HG02970 (cell line): ENCODE data around the gene CLSTN2.

ENCODE experiments used
- ATAC-seq: cut with Tn5 transposase; IDR thresholded peaks from one replicate; pipeline ENCODE4 v1.9.1; 2021; ENCODE audit warnings: mild to moderate bottlenecking, moderate library complexity, moderate number of reproducible peaks; ENCODE audit not compliant: unreplicated experiment, low FRiP score

Gene CLSTN2

DNA sequence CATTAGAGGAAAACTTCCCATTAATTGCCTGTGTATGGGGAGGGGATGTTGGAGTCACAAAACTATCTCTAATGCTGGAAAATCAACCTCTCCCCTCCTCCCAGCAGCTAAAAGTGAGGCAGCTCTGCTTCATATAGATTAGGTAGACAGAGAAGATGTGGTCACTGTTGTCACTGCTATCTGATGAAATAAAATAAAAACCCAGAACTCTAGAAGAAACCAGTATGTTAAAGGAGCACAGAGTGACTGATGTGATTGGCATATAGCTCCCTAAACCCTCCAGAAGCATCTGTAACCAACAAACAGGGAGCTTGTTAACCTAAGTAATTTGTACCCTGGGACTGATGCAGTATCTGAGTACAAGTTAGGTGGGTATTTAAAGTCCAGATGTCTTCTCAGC, 531.0 kb downstream of the CLSTN2 start:
- no peak for ATAC-seq

GRCh38 chr3:140466535-140466934, 531.5 kb downstream of the CLSTN2 start:
- no peak for ATAC-seq

GRCh38 chr3:140467104-140467577, 532.2 kb downstream of the CLSTN2 start:
- no peak for ATAC-seq

GRCh38 chr3:140467796-140468315, 532.9 kb downstream of the CLSTN2 start:
- no peak for ATAC-seq

- ATAC-seq, result no peak
Measured at GRCh38 chr3:140468407-140468806, 533.4 kb downstream of the CLSTN2 start.

- no peak for ATAC-seq
Measured at GRCh38 chr3:140469491-140469890, 534.5 kb downstream of the CLSTN2 start.

- no peak for ATAC-seq
Measured at GRCh38 chr3:140470211-140470610, 535.2 kb downstream of the CLSTN2 start.

DNA sequence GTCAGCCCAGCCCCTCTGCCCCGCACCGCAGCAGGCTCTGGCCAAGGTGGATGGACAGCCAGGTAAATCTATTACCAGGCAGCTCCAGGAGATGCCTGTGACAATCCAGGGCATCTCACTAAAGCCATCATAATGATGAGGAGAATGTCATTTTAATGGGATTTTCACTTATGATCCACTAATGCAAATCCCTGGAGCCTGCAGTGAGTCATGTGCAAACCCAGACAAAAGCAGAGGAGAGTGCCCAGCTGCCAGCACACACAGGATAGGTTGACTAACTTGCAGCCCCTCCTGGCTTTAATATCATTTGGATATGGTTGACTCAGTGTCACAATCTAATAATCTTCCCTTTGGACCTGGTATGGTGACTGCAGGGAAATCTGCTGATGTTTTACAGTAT, 536.0 kb downstream of the CLSTN2 start:
- no peak for ATAC-seq

GRCh38 chr3:140472306-140473020, 537.5 kb downstream of the CLSTN2 start:
- ATAC-seq, result no peak

DNA sequence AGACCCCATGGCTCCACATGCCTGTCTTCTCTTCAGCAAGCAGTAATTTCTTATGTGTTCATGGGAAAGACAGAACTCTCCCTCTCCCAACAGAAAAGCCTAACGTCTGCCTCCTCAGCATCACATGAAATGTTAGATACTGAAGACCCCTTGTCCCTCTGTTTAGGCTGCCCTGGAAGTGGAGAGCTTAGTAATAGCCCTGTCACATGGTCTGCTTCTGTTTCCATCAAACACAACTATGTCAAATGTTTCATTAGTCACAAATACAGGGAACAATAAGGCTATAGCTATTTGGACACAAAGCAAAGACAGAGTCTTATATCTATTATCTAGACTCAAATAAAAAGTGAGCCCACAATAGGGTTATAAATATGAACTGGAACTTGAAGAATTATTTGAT, 552.6 kb downstream of the CLSTN2 start:
- no peak for ATAC-seq

DNA sequence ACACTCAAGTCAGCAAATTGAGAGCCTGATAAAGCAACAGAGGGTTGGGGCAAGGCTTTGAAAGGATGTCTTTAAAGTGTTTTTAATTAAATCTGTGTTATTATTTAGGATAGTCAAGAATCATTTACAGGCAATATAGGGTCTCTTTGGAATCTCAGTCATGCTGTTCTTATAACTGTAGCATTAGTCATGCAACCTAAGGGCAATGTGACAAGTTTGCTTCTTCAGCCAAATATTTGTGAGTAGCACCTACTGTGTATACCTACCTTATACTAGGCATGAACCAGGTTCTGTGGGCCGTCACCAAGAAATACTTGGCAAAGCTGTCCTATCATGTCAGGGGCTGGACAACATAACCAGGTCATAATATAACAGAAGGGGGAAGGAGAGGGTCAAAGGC, 558.3 kb downstream of the CLSTN2 start:
- ATAC-seq, result no peak

DNA sequence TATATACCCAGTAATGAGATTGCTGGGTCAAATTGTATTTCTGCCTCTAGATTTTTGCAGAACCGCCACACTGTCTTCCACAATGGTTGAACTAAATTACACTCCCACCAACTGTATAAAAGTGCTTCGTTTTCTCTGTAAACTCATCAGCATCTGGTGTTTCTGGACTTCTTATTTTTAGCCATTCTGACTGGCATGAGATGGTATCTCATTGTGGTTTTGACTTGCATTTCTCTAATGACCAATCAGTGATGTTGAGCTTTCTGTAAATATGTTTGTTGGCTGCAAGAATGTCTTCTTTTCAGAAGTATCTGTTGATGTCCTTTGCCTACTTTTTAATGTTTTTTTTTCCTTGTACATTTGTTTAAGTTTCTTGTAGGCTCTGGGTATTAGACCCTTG, 560.0 kb downstream of the CLSTN2 start:
- ATAC-seq, result no peak

DNA sequence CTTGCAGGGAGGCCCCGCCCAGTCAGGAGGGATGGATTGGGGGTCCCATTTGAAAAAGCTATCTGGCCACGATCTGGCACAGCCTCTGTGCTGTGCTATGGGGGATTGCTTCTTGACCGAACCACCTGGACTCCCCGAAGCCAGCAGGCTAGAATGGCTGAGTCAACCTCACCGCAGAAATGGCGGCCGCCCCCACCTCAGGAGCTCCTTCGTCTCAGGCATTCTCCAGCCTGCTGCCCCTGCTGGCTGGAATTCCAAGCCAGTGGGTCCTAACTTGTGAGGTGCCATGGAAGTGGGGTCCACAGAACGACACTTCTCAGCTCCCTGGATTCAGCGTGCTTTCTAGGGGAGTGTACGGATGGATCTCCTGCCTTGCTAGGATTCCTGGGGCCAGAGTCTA, 562.3 kb downstream of the CLSTN2 start:
- no peak for ATAC-seq

- ATAC-seq, result no peak
Measured at GRCh38 chr3:140499114-140499757, 564.3 kb downstream of the CLSTN2 start.

GRCh38 chr3:140500473-140500872, 565.5 kb downstream of the CLSTN2 start:
- ATAC-seq, result no peak

DNA sequence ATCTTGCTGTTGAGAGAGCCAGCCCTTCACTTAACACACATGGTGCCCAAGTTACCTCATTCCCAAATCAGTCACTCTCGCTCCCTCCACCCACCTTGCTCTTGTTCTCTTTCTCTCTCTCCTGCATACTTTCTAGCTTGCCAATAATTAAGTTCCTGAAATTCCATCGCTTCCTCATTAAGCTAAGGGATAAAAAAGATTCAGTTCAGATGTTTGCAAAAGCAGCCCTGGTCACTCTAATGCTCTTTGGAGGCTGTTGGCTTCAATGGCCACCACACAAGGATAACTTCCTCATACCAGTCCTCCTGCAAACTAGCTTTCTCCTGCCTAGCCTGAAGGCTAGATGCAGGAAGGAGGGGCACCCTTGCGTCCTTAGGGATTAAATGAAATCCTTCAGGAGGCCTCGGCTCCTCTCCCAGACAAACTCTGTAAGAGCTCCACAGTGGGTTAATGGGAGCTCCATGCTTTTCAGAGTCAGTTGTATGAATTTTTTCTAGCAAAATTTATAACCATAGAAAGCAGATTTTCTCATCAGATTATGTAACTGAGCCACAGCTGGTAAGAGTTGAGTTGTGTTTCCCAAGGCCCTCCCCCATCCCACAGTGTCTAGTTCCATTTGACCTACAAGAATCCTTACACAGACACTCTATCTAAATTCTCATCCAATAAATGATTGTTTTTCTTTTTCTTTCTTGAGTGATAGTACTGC, 566.2 kb downstream of the CLSTN2 start:
- no peak for ATAC-seq

GRCh38 chr3:140501770-140502364, 566.9 kb downstream of the CLSTN2 start:
- ATAC-seq, result no peak

- peak; percentile 52 for ATAC-seq
Measured at GRCh38 chr3:140505213-140505612, 570.2 kb downstream of the CLSTN2 start.

- ATAC-seq, result no peak
Measured at GRCh38 chr3:140505876-140506275, 570.9 kb downstream of the CLSTN2 start.

DNA sequence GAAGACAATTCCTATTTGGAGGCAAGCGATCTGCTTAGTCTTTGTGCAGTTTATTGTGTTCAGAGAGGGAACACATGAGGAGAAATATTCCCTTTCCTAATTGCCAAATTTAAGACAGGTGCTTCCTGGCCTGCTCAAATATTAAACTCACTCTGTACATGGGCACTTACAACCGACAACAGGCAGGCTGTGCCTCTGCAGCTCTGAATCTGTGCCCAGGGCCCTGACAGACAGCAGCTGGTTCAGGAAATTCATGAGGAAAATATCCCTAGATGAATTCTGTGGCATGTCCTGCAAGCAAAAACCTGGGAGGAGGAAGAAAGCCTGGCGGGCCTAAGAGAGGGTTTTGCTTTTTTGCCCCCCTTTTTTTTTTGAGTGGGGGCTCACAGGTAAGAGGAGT, 573.6 kb downstream of the CLSTN2 start:
- no peak for ATAC-seq

DNA sequence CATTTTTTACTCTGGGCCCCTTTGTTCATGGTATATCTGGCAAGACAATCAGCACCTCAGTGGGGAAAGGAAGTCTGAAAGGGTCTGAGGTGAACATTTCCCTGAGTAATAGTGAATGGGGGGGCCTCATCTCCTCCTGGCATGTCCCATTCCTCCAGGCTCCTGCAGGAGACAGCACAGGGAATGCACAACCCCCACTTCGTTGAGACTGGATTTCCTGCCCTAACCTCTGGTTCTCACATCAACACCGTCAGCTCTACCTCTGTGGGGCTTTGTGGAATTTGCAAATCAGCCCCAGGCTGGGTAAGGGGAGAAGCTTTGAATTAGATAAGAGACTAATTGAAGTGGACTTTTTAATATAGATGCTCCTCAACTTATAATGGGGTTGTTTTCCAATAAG, 574.5 kb downstream of the CLSTN2 start:
- no peak for ATAC-seq
